Measurements from ENCODE around the gene PPIL6. TPM values are rescaled to one million over a fixed set of nuclear protein-coding genes. Genes with fewer than 3 reads are reported as not detected.

The PPIL6 gene
- total and polyA plus RNA-seq, 4 donors, result 12.8 to 17.0 (median 15.2) TPM

DNA sequence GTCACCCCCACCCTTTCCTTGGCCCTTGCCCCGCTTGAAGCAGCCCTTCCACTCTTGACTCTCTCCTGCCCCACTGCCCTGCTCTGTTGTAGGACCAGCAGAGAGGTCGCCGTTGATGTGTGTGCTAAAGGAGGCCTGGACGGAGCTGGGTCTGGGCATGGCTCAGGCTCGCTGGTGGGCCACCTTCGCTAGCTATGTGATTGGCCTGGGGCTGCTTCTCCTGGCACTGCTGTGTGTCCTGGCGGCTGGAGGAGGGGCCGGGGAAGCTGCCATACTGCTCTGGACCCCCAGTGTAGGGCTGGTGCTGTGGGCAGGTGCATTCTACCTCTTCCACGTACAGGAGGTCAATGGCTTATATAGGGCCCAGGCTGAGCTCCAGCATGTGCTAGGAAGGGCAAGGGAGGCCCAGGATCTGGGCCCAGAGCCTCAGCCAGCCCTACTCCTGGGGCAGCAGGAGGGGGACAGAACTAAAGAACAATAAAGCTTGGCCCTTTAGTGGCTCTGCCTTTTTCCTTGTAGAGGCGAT, 3.1 kb upstream of the PPIL6 start:
- WGBS (ENCODE audit: insufficient coverage), result 95% methylated on average over 9 of the region's 10 CpGs
- Histone ChIP-seq H3K36me3 (ENCODE audit: control insufficient read depth, insufficient read depth, low read length) (peaks cover 55% of the 10 kb centered on the region), H3K9me3 (ENCODE audit: control insufficient read depth, insufficient read depth, low read length) (no peaks in the 10 kb centered on the region), H3K4me1 (ENCODE audit: control insufficient read depth, insufficient read depth, low read length) (peaks cover 18% of the 10 kb centered on the region), H3K27me3 (ENCODE audit: control insufficient read depth, insufficient read depth, low read length) (no peaks in the 10 kb centered on the region), H3K4me3 (ENCODE audit: low read depth, low read length) (no peak overlapping the region), H3K27ac (ENCODE audit: low read depth, low read length) (no peak overlapping the region)
- DNase-seq (ENCODE audit: low read depth in 4 of 6, low spot score in 6 of 6), result no peak

DNA sequence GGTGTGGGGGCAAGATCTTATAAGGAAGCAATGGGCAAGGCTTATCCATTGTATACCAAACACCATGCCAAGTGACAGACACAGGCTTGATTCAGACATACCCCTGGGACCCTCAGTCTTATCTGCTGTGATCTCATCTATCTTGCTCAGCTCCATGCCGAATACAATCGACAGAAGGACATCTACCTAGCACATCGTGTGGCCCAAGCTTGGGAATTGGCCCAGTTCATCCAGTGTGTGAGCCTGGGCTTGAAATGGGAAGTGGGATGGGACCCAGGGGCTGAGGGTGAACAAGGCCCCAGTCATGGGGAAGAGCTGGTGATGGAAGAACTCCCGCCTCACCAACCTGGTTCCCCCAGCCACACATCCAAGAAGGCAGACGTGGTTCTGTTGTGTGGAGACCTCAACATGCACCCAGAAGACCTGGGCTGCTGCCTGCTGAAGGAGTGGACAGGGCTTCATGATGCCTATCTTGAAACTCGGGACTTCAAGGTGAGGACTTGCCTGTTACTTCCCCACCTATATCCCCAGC, 2.0 kb upstream of the PPIL6 start:
- no peak overlapping the region for H3K4me3 ChIP-seq (ENCODE audit: low read depth, low read length)
- DNase-seq (ENCODE audit: low read depth in 4 of 6, low spot score in 6 of 6), result no peak
- peaks cover 45% of the 10 kb centered on the region for H3K36me3 ChIP-seq (ENCODE audit: control insufficient read depth, insufficient read depth, low read length)
- H3K27ac ChIP-seq (ENCODE audit: low read depth, low read length), result no peak overlapping the region
- H3K9me3 ChIP-seq (ENCODE audit: control insufficient read depth, insufficient read depth, low read length), result no peaks in the 10 kb centered on the region
- 97% methylated on average over 5 of the region's 6 CpGs for WGBS (ENCODE audit: insufficient coverage)
- no peaks in the 10 kb centered on the region for H3K27me3 ChIP-seq (ENCODE audit: control insufficient read depth, insufficient read depth, low read length)
- H3K4me1 ChIP-seq (ENCODE audit: control insufficient read depth, insufficient read depth, low read length), result peaks cover 18% of the 10 kb centered on the region

DNA sequence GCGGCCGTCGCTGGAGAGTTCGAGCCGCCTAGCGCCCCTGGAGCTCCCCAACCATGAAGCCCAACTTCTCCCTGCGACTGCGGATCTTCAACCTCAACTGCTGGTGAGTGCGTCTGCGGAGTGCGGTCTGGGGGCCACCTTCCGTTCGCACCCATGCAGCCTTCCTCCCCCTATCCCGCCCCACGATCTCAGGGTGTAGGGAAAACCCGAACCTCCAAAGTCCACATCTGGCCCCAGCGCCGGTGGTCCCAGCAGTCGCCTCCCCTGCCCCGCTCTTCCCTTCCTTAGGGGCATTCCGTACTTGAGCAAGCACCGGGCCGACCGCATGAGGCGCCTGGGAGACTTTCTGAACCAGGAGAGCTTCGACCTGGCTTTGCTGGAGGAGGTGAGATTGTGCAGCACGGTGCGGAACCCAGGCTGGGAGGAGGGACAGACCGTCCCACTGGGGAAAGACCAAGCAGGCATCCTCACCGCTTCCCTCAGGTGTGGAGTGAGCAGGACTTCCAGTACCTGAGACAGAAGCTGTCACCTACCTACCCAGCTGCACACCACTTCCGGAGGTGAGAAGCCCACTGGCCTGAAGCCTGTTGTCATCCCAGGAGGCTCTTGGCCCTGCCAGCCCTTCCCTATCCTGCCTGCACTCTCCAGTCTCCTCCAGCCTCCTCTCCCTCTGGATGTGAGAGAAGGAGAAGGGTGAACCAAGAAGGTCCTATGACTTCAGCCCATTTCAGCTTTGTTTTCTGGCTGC, 815 bp upstream of the PPIL6 start:
- Histone ChIP-seq H3K9me3 (ENCODE audit: control insufficient read depth, insufficient read depth, low read length) (no peaks in the 10 kb centered on the region), H3K4me3 (ENCODE audit: low read depth, low read length) (peak overlapping the region; percentile 81), H3K27me3 (ENCODE audit: control insufficient read depth, insufficient read depth, low read length) (no peaks in the 10 kb centered on the region), H3K27ac (ENCODE audit: low read depth, low read length) (peak overlapping the region; percentile 62), H3K4me1 (ENCODE audit: control insufficient read depth, insufficient read depth, low read length) (peaks cover 18% of the 10 kb centered on the region), H3K36me3 (ENCODE audit: control insufficient read depth, insufficient read depth, low read length) (peaks cover 34% of the 10 kb centered on the region)
- under 1% methylated on average over 25 of the region's 31 CpGs for WGBS (ENCODE audit: insufficient coverage)
- DNase-seq (ENCODE audit: low read depth in 4 of 6, low spot score in 6 of 6), result peak in 2 of 6 donors; percentile 58 to 68

DNA sequence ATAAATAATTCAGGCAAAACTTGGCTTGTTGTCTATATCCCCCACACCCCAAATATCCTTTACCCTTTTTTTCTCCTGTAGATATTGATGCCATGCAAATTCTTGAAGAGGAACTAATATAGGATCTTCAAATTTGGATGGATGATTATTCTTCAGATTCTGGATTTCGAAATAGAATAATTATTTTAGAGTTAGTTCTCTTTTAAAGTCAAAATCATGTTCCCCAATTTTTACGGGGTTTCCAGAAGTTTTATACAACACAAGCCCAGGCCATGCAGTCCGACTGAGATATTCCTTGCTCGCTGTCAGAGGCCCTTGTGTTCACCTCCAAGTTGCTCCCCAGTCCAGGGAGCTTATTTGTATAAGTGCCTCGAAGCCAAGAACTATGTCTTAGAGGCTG, 4.4 kb downstream of the PPIL6 start:
- H3K36me3 ChIP-seq (ENCODE audit: control insufficient read depth, insufficient read depth, low read length), result no peaks in the 10 kb centered on the region
- 80% methylated on average over 1 of the region's 5 CpGs for WGBS (ENCODE audit: insufficient coverage)
- no peak for DNase-seq (ENCODE audit: low read depth in 4 of 6, low spot score in 6 of 6)

DNA sequence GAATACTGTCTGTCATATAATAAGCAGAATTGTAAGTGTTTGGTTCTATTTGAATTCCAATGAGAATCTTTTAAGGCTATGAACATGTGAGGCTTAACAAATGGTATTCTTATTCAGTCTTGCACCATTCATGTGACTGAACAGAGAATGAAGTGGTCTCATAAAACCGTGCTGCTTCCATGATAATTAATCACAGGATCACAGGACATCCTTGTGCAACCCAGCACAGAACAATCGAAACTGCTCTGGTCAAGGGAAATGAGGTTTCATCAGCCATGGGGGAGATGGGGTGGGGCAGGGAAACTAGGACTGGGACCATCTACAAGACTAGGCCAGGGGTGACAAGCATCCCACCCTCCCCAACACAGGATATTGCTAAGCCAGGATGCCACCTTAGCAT, 6.0 kb downstream of the PPIL6 start:
- no peak for DNase-seq (ENCODE audit: low read depth in 4 of 6, low spot score in 6 of 6)
- Histone ChIP-seq H3K27ac (ENCODE audit: low read depth, low read length) (no peak overlapping the region), H3K27me3 (ENCODE audit: control insufficient read depth, insufficient read depth, low read length) (no peaks in the 10 kb centered on the region), H3K9me3 (ENCODE audit: control insufficient read depth, insufficient read depth, low read length) (no peaks in the 10 kb centered on the region), H3K4me3 (ENCODE audit: low read depth, low read length) (no peak overlapping the region), H3K36me3 (ENCODE audit: control insufficient read depth, insufficient read depth, low read length) (no peaks in the 10 kb centered on the region), H3K4me1 (ENCODE audit: control insufficient read depth, insufficient read depth, low read length) (peaks cover 3% of the 10 kb centered on the region)
- no CpG with 5 or more reads among the region's 2 CpGs for whole genome bisulfite sequencing (ENCODE audit: insufficient coverage)

More for the DNA sequence above, 4.4 kb downstream of the PPIL6 start:
- no peak overlapping the region for H3K27ac ChIP-seq (ENCODE audit: low read depth, low read length)
- H3K4me3 ChIP-seq (ENCODE audit: low read depth, low read length), result no peak overlapping the region
- peaks cover 6% of the 10 kb centered on the region for H3K4me1 ChIP-seq (ENCODE audit: control insufficient read depth, insufficient read depth, low read length)
- H3K27me3 ChIP-seq (ENCODE audit: control insufficient read depth, insufficient read depth, low read length), result no peaks in the 10 kb centered on the region
- H3K9me3 ChIP-seq (ENCODE audit: control insufficient read depth, insufficient read depth, low read length), result no peaks in the 10 kb centered on the region

DNA sequence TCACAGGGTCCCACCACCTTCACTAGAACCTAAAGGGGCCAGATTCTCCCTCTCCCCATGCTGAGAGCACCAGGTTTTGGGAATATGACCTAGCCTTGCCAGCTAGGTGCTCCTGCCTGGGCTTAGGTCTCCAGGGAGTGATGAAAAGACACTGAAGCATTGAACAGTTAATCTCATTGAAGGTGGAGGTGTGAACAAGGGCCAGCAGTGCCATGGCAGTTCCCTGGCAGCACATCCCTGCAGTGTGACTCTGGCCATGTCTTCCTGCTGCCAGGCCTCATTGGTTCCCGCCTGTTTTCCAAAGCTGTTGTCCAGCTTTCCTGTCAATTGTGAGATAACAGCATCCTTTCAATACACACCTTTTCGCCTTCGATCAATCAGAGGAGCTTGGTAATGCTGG, 10.9 kb downstream of the PPIL6 start:
- Histone ChIP-seq H3K27me3 (ENCODE audit: control insufficient read depth, insufficient read depth, low read length) (no peaks in the 10 kb centered on the region), H3K4me3 (ENCODE audit: low read depth, low read length) (no peak overlapping the region), H3K36me3 (ENCODE audit: control insufficient read depth, insufficient read depth, low read length) (no peaks in the 10 kb centered on the region), H3K4me1 (ENCODE audit: control insufficient read depth, insufficient read depth, low read length) (no peaks in the 10 kb centered on the region), H3K9me3 (ENCODE audit: control insufficient read depth, insufficient read depth, low read length) (no peaks in the 10 kb centered on the region), H3K27ac (ENCODE audit: low read depth, low read length) (no peak overlapping the region)
- no peak for DNase-seq (ENCODE audit: low read depth in 4 of 6, low spot score in 6 of 6)
- WGBS (ENCODE audit: insufficient coverage), result 94% methylated on average over 3 of the region's 3 CpGs

DNA sequence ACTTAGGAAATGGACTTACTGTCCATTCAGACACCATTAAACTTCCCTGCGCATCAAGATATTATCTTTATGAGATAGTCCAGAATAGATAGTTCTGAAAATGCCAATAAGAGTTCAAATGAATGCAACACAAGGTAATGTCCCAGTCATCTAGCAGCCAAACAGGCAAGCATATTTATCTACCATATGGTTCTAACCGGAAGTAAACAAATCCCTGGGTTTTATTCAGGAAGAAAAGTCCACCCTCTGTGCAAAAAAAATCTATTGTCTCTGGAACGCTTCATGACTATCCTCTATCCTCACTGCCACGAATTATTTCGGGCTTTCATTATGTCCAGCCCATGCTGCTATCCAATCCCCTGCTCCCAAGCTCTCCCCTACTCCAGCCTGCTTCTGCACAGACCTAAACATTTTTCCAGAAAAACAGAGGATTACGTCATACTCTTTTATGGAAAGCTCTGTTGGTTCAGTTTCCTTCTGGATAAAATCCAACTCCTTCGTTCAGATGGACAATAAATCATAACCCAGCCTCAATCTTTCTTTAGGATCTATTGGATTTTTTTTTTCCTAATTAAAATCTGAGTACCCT, 11.4 kb downstream of the PPIL6 start:
- 62% methylated on average over 5 of the region's 7 CpGs for WGBS (ENCODE audit: insufficient coverage)
- Histone ChIP-seq H3K27me3 (ENCODE audit: control insufficient read depth, insufficient read depth, low read length) (no peaks in the 10 kb centered on the region), H3K27ac (ENCODE audit: low read depth, low read length) (no peak overlapping the region), H3K36me3 (ENCODE audit: control insufficient read depth, insufficient read depth, low read length) (no peaks in the 10 kb centered on the region), H3K9me3 (ENCODE audit: control insufficient read depth, insufficient read depth, low read length) (no peaks in the 10 kb centered on the region), H3K4me3 (ENCODE audit: low read depth, low read length) (no peak overlapping the region), H3K4me1 (ENCODE audit: control insufficient read depth, insufficient read depth, low read length) (no peaks in the 10 kb centered on the region)
- peak in 1 of 6 donors; percentile 39 for DNase-seq (ENCODE audit: low read depth in 4 of 6, low spot score in 6 of 6)

DNA sequence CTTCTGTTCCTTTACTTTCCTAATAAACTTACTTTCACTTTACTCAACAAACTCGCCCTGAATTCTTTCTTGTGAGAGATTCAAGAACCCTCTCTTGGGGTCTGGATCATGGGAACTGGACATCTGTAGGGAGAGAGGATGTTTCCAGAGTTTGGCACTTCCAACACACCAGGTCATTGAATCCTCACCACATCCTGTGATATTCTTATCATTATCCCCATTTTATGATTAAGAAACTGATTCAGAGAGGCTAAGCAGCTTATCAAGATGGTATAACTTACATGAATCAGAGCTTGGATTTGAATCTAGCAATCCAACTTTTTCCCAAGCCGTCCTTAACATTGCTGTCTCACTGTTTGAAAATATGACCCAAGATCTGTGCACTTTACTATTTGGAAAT, 15.5 kb downstream of the PPIL6 start:
- WGBS (ENCODE audit: insufficient coverage), result no CpG with 5 or more reads among the region's 2 CpGs
- no peak for DNase-seq (ENCODE audit: low read depth in 4 of 6, low spot score in 6 of 6)
- H3K27me3 ChIP-seq (ENCODE audit: control insufficient read depth, insufficient read depth, low read length), result no peaks in the 10 kb centered on the region
- H3K4me1 ChIP-seq (ENCODE audit: control insufficient read depth, insufficient read depth, low read length), result no peaks in the 10 kb centered on the region
- H3K4me3 ChIP-seq (ENCODE audit: low read depth, low read length), result no peak overlapping the region
- no peaks in the 10 kb centered on the region for H3K9me3 ChIP-seq (ENCODE audit: control insufficient read depth, insufficient read depth, low read length)
- H3K36me3 ChIP-seq (ENCODE audit: control insufficient read depth, insufficient read depth, low read length), result no peaks in the 10 kb centered on the region
- H3K27ac ChIP-seq (ENCODE audit: low read depth, low read length), result no peak overlapping the region

DNA sequence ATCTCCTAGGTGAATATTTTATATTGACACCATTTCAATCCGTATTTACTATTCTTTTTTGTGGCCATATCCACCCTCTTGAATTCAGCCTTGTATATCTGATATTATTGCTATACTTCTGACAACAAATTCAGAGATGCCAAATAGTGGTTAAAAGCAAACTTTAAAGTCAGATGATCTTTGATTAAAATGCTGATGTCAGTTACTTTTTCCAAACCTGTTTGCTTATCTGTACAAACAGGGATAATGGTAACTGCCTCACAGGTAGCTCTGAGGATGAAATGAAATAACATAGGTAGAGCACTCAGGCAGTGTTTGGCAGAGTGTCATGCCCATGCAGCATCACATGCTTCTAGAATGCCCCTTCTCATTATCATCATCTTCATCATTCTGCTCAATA, 19.2 kb downstream of the PPIL6 start:
- no peaks in the 10 kb centered on the region for H3K36me3 ChIP-seq (ENCODE audit: control insufficient read depth, insufficient read depth, low read length)
- WGBS (ENCODE audit: insufficient coverage), result no CpG with 5 or more reads among the region's 1 CpG
- no peak for DNase-seq (ENCODE audit: low read depth in 4 of 6, low spot score in 6 of 6)

DNA sequence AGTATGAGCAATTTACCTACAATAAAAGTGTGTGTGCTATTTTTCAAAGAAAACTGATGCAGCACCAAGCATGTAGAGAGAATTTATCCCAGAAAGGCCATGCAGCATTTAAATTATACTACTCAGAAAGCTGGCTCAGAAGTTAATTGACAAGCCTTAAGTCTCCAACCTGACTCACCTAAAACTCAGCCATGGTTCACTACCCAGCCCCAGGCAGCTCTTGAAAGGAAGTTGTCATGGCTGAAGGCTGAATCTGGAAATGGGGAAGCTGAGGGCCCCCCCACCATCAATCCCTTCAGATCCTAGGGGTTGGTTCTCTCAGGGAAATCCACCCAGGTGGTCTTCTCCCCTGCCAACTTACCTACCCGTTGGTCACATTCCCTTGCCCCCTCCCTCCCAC, 19.7 kb downstream of the PPIL6 start:
- Histone ChIP-seq H3K27ac (ENCODE audit: low read depth, low read length) (no peak overlapping the region), H3K4me1 (ENCODE audit: control insufficient read depth, insufficient read depth, low read length) (no peaks in the 10 kb centered on the region), H3K4me3 (ENCODE audit: low read depth, low read length) (no peak overlapping the region), H3K36me3 (ENCODE audit: control insufficient read depth, insufficient read depth, low read length) (no peaks in the 10 kb centered on the region), H3K9me3 (ENCODE audit: control insufficient read depth, insufficient read depth, low read length) (no peaks in the 10 kb centered on the region), H3K27me3 (ENCODE audit: control insufficient read depth, insufficient read depth, low read length) (no peaks in the 10 kb centered on the region)
- no peak for DNase-seq (ENCODE audit: low read depth in 4 of 6, low spot score in 6 of 6)
- 60% methylated on average over 1 of the region's 1 CpG for WGBS (ENCODE audit: insufficient coverage)

More for the DNA sequence above, 19.2 kb downstream of the PPIL6 start:
- H3K4me3 ChIP-seq (ENCODE audit: low read depth, low read length), result no peak overlapping the region
- H3K27ac ChIP-seq (ENCODE audit: low read depth, low read length), result no peak overlapping the region
- H3K4me1 ChIP-seq (ENCODE audit: control insufficient read depth, insufficient read depth, low read length), result no peaks in the 10 kb centered on the region
- no peaks in the 10 kb centered on the region for H3K27me3 ChIP-seq (ENCODE audit: control insufficient read depth, insufficient read depth, low read length)
- no peaks in the 10 kb centered on the region for H3K9me3 ChIP-seq (ENCODE audit: control insufficient read depth, insufficient read depth, low read length)
